HEK293 (cell line): ENCODE results near the gene IMMP1L.

ENCODE experiments used
- CTCF ChIP-seq: fragments of 450-650 bp; formaldehyde crosslinking; IDR thresholded peaks from 2 replicates; pipeline ENCODE4 v1.5.1; 2016; ENCODE audit warnings: missing biosample characterization, missing genetic modification characterization
- ZFP3 ChIP-seq: fragments of 450-650 bp; formaldehyde crosslinking; IDR thresholded peaks from 2 replicates; pipeline ENCODE4 v1.5.1; 2016; ENCODE audit warnings: low read depth, missing biosample characterization, missing genetic modification characterization
- ZNF121 ChIP-seq: fragments of 450-650 bp; formaldehyde crosslinking; IDR thresholded peaks from 2 replicates; pipeline ENCODE4 v1.5.1; 2016; ENCODE audit warnings: missing biosample characterization, missing genetic modification characterization
- ZNF514 ChIP-seq: fragments of 450-650 bp; formaldehyde crosslinking; IDR thresholded peaks from 2 replicates; pipeline ENCODE4 v1.5.1; 2016; ENCODE audit warnings: missing biosample characterization, missing genetic modification characterization

- TF ChIP-seq ZNF514 (no peak), ZNF121 (tag by site-specific recombination) (no peak), ZFP3 (no peak), CTCF (tag by site-specific recombination) (no peak)
Measured at GRCh38 chr11:31500560-31500959, 8.9 kb downstream of the IMMP1L start.
